HG03280 (cell line): ENCODE measurements around the gene BMAL1.
"Not testable (repeated sequence)": the region's sequence is repeated elsewhere in the genome, so short reads cannot be mapped to it uniquely, and the experiment has no call there.

ENCODE experiments used
- ATAC-seq: cut with Tn5 transposase; IDR thresholded peaks from one replicate; pipeline ENCODE4 v1.9.1; 2021; ENCODE audit warnings: mild to moderate bottlenecking, moderate library complexity; ENCODE audit not compliant: unreplicated experiment

The BMAL1 gene

DNA sequence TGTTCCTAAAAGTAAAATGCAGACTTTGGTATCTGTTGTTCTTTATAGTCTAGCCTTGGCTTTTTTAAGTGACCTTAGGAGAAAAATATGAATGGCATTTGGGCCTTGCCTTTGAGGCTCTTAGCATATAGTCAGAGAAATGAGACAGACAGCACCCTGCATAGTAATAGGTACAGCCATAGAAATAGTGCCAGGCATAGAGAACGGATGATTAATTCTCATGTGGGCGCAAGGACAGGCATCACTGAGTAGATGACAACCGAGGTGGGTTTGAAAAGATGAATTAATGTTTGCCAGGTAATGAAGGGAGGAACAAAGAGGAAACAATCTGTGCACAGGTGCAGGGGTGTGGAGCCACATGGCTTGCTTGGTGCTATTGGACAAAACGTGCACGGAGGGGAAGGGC is 90.5 kb downstream of the BMAL1 start:
- no peak for ATAC-seq

- no peak for ATAC-seq
Observed at GRCh38 chr11:13373216-13373615, 95.6 kb downstream of the BMAL1 start.

DNA sequence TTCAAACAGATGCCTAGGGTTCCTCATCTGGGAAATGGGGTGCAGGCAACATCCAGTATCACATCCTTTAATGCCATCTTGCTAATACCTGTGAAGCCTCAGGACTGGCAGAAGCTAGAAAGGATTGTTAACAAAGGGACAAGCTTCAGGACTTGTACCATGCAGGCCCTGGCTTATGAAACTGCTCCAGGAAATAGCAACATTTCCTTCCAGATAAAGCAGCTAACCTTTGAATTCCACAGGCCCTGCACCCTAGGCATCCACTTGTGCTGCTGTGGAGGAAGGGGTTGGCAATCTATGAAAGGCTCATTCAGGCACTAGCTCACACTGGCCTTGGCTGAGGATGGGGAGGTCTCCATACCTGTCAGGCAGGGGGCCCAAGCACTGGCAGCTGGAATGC is 98.2 kb downstream of the BMAL1 start:
- ATAC-seq: no peak

DNA sequence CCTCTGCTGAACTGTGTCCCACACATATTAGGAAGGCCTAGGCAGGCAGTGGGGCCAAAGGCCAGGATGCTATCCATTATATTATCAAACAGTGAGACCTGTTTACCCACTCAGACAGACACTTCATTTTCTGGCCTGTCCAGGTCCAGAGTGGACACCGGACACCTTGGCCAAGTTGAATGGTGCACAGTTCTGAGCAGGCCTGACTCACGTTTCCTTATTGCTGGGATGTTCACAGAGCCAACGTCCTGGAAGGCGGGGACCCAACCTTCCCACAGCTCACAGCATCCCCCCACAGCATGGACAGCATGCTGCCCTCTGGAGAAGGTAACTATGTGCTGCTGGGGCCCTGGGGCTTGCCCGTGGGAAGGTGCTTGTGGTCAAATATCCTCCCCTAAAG is 98.8 kb downstream of the BMAL1 start:
- ATAC-seq: no peak

GRCh38 chr11:13376838-13377237 is 99.2 kb downstream of the BMAL1 start:
- ATAC-seq: no peak

- no peak for ATAC-seq
Observed at GRCh38 chr11:13378316-13378715, 100.7 kb downstream of the BMAL1 start.

DNA sequence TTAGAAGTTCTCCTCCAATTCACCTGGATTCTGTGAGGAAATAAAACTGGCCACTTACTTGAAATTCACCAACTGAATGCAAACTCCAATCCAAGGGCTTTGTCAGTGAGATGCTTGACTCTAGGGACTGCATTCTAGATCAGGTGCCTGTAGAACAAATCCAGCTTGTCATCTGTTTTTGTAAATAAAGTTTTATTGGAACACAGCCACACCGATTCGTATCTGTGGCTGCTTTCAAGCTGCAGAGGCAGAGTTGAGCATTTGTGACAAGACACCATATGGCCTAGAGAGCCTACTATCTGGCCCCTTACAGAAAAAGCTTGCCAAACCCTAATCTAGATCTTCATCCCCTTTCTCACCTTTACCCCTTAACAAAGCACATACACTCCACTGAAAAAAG is 103.1 kb downstream of the BMAL1 start:
- no peak for ATAC-seq

GRCh38 chr11:13382751-13383150 is 105.2 kb downstream of the BMAL1 start:
- ATAC-seq: no peak

DNA sequence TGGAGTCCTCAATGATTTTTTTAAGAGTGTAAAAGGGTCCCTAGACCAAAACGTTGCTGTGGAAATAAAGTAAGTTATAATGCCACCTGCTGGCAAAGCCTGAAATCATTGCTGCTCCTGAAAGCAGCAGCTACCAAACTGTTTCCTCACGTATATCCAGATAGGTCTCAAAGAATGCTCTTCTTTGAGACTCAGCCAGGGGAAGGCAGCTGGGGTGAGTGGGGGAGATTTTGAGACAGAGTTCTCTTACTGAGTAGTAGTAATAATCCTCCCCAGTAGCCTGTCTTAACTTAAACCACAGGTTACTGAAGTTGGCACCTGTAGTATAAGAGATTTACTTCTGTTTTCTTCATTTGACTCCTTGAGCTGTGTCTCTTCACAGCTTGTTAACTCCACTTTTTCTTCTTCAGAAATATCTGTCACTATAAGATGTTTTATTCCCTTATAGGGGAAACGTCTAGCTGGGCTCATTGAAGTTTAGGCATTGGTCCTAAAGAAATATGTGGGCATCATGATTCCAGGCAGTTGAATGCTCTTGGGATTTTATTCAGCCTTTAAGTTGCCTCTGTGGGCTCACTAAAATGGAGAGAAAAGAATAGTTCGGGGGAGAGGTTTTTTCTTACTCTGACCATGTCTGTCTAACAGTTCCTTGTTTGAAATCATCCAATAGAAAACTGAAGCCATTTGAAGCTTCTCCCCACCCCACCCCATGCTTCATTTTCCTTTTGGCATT is 107.5 kb downstream of the BMAL1 start:
- ATAC-seq: peak; percentile 61

DNA sequence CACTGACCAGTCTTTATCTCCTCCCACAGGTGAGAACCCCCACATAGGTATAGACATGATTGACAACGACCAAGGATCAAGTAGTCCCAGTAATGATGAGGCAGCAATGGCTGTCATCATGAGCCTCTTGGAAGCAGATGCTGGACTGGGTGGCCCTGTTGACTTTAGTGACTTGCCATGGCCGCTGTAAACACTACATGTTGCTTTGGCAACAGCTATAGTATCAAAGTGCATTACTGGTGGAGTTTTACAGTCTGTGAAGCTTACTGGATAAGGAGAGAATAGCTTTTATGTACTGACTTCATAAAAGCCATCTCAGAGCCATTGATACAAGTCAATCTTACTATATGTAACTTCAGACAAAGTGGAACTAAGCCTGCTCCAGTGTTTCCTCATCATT is 109.0 kb downstream of the BMAL1 start:
- ATAC-seq: no peak

GRCh38 chr11:13388741-13389140 is 111.2 kb downstream of the BMAL1 start:
- ATAC-seq: no peak

DNA sequence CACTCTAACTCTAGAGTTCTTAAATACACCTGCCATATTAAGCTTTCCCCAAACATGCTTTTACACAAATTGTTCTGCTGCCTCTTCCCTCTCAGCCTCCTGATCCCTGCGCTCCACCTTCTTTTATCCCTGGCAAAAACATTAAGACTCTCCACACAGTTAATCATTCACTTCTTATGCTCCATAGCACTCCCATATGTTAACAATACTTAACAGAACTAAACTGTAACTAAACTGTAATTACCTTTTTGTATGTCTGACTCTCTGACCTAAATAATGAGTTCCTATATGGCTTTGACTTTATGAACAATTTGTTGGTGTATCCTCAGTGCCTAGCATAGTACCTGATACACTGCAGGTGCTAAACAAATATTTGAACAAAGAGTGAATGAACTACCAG is 113.6 kb downstream of the BMAL1 start:
- no peak for ATAC-seq

- ATAC-seq: not testable (repeated sequence)
Observed at GRCh38 chr11:13398335-13398734, 120.7 kb downstream of the BMAL1 start.

DNA sequence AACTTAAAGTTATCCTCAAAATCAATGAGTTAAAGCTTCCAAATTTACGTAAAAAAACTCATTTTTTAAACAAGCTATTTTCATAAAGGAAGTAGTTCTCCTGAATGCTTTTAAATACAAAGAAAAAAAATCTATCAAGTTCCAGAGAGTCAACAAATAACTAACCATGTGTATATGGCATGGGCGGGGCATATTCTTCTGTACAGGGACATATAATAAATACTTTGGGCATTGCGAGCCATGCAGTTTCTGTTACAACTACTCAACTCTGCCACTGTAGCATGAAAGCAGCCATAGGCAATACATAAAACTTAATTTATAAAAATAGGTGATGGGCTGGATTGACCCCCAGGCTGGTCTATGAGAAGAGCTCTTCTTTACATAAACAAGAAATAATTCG is 127.6 kb downstream of the BMAL1 start:
- no peak for ATAC-seq

- no peak for ATAC-seq
Observed at GRCh38 chr11:13415201-13415600, 137.6 kb downstream of the BMAL1 start.

GRCh38 chr11:13421561-13421960 is 144.0 kb downstream of the BMAL1 start:
- no peak for ATAC-seq

DNA sequence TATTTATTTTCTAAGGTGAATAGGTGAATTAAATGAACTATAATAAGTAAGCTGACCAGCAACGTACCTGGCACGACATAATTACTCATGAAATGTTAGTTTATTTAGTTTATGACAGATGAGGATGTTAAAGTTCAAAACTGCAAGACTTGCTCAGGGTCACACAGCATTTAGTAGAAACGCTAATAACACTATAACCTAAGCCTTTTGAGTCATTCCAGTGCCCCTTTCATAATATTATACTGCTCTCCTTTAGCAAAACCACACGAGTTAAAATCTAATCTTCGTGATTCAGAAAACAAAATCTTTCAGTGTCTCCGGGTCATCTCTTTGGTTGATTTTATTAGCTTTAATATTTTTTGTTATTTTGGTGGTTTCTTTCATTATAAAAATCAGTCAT is 145.8 kb downstream of the BMAL1 start:
- no peak for ATAC-seq

DNA sequence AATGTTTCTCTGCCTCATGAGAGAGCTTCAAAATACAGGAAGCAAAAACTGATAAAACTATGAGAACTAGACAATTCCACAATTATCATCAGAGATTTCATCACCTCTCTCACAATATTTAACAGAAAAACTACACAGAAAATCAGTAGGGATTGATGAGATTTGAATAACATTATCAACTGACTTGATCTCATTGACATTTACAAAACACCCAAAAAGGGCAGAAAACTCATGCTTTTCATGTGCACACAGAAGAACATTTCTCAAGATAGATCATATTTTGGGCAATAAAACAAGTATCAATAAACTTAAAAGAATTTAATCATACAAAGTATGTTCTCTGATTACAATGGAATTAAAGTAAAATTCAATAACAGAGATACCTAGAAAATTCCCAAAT is 149.8 kb downstream of the BMAL1 start:
- no peak for ATAC-seq

DNA sequence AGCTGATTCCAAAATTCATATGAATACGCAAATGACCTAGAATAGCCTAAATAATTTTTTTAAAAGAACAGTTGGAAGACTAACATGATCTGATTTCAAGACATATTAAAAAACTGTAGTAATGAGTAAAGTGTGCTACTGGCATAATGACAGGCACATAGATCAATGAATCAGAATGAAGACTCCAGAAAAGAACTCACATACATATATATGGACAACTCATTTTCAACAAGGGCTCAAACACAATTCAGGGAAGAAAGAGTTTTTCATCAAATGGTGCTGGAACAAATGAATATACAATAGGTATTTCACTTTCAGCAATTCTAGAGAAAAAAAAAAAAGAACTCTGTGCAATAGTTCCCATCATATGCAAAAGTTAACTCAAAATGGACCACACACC is 151.7 kb downstream of the BMAL1 start:
- no peak for ATAC-seq

DNA sequence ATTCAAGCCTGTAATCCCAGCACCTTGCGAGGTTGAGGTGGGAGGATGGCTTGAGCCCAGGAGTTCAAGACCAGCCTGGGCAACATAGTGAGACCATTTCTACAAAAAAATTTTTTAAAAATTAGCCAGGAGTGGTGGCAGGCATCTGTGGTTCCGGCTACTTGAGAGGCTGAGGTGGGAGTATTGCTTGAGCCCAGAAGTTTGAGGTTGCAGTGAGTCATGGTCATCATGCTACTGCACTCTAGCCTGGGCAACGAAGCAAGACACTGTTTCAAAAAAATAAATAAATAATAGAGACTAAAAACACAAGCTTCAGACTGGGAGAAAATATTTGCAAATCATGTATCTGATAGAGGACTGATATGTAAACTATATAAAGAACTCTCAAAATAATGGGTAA is 152.2 kb downstream of the BMAL1 start:
- no peak for ATAC-seq

- ATAC-seq: no peak
Observed at GRCh38 chr11:13433437-13433836, 155.8 kb downstream of the BMAL1 start.

DNA sequence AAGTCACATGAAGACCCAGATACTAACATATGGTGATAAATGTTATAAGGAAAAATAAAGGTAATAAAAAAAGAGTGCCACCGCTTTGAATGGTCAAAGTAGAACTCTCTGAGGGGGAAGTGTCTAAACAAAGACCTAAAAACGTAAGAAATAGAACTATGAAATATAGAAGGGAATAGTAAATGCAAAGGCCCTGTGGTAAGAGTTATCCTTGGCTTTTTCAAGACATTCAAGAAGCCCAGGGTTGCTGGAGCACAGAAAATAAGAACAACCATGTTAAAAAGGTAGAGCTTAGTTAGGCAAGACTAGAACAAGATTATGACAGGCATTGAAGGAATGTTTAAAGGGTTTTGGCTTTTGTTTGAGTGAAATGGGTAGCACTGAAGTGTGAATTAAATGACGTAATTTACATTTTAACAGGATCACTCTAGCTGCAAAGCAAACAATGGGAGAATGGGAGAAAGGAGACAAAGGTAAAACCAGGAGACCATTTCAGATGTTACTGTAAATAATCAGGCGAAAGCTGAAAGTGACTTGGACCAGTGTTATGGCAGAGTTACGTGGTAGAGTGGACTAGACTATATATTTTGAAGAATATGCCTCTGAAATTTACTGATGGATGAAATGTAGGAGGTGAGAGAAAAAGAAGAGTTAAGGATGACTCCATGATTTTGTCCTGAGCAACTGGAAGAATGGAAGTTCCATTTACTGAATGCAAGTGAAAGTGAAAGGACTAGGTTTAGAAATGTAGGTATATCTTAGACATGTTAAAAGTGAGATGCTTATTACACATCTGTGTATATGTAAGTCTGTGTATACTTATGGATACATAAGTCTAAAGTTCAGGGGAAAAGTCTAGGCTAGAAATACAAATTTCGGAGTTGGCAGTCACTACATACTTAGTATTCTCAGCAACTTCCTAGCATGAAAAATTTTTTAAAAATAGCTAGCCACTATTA is 156.9 kb downstream of the BMAL1 start:
- ATAC-seq: no peak
